Stimulated activated CD8-positive, alpha-beta memory T cell treated with anti-CD3 and anti-CD28 coated beads, Interleukin-7, amount 100 ng/mL, for 48 hours (primary cell): ENCODE measurements around the gene KLRF2.
"Not testable (repeated sequence)": the region's sequence is repeated elsewhere in the genome, so short reads cannot be mapped to it uniquely, and the experiment has no call there.

Experiments
- DNase-seq, 2 donors: peaks; one replicate each; pipeline ENCODE4 v3.0.0-alpha.2; 2020; ENCODE audit warnings: low read depth in 1 of 2; ENCODE audit errors: extremely low read depth in 1 of 2

KLRF2 gene

GRCh38 chr12:9881246-9881645 is at the start of gene KLRF2:
Gene KLRF2, plus strand, starts transcription at chr12:9881489. Its CDS starts 107 bp downstream, at chr12:9881596.
- no peak for DNase-seq

GRCh38 chr12:9831720-9832119 is 49.6 kb upstream of the KLRF2 start:
- DNase-seq: no peak

GRCh38 chr12:9843407-9843806 is 37.9 kb upstream of the KLRF2 start:
- no peak for DNase-seq

GRCh38 chr12:9848899-9849298 is 32.4 kb upstream of the KLRF2 start:
- DNase-seq: no peak

GRCh38 chr12:9851050-9851449 is 30.2 kb upstream of the KLRF2 start:
- no peak for DNase-seq

GRCh38 chr12:9851927-9852326 is 29.4 kb upstream of the KLRF2 start:
- no peak for DNase-seq

- DNase-seq: no peak
Measured at GRCh38 chr12:9856151-9856550, 25.1 kb upstream of the KLRF2 start.

- no peak for DNase-seq
Measured at GRCh38 chr12:9856894-9857293, 24.4 kb upstream of the KLRF2 start.

GRCh38 chr12:9858135-9858534 is 23.2 kb upstream of the KLRF2 start:
- no peak for DNase-seq

- no peak for DNase-seq
Measured at GRCh38 chr12:9864913-9865675, 16.2 kb upstream of the KLRF2 start.

GRCh38 chr12:9866860-9867269 is 14.4 kb upstream of the KLRF2 start:
- DNase-seq: no peak

- DNase-seq: no peak
Measured at GRCh38 chr12:9867531-9867930, 13.8 kb upstream of the KLRF2 start.

- no peak for DNase-seq
Measured at GRCh38 chr12:9868311-9868801, 12.9 kb upstream of the KLRF2 start.

GRCh38 chr12:9868951-9869306 is 12.4 kb upstream of the KLRF2 start:
- no peak for DNase-seq

- no peak for DNase-seq
Measured at GRCh38 chr12:9869307-9870161, 11.8 kb upstream of the KLRF2 start, which contains the start of gene CLEC2B. Gene CLEC2B, minus strand, starts transcription at chr12:9869354.

- DNase-seq: no peak
Measured at GRCh38 chr12:9870286-9870866, 10.9 kb upstream of the KLRF2 start.

GRCh38 chr12:9872162-9872561 is 9.1 kb upstream of the KLRF2 start:
- no peak for DNase-seq

GRCh38 chr12:9872742-9873141 is 8.5 kb upstream of the KLRF2 start:
- DNase-seq: no peak

GRCh38 chr12:9876120-9876519 is 5.2 kb upstream of the KLRF2 start:
- not testable (repeated sequence) for DNase-seq

GRCh38 chr12:9880532-9881078 is 684 bp upstream of the KLRF2 start:
- DNase-seq: no peak

- DNase-seq: no peak
Measured at GRCh38 chr12:9881988-9882387, 699 bp downstream of the KLRF2 start.
